Activated effector memory CD4-positive, alpha-beta T cell treated with anti-CD3 and anti-CD28 coated beads, Interleukin-2, amount 50 U/mL, for 16 hours (primary cell): ENCODE data around the gene LGR5.

Experiments used
- DNase-seq: peaks from one replicate; pipeline ENCODE4 v3.0.0-alpha.2; 2020

LGR5 gene

GRCh38 chr12:71607494-71608330 is 168.1 kb downstream of the LGR5 start:
- no peak for DNase-seq

- DNase-seq: no peak
These were observed 170.6 kb downstream of the LGR5 start for GRCh38 chr12:71610031-71610795.

- DNase-seq: no peak
These were observed 182.3 kb downstream of the LGR5 start for GRCh38 chr12:71621938-71622337.

GRCh38 chr12:71625476-71625875 is 185.9 kb downstream of the LGR5 start:
- no peak for DNase-seq

DNA sequence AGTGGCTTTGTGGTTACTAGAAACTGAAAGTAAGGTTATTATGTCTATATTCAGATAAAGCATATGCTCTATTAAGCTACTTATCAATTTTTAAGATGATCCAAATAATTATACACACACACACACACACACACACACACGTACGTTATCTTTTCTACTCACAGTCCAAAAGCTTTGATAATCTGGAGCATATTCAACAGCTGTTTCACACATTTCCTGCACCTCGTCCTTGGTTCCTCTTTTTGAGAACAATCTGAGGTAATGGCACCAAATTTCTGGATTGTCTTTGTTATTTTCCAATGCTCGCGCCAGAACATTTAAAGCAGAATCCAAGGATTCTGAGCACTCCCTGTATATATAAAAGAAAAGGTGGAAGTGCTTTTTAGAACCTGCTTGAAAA is 186.5 kb downstream of the LGR5 start:
- no peak for DNase-seq

DNA sequence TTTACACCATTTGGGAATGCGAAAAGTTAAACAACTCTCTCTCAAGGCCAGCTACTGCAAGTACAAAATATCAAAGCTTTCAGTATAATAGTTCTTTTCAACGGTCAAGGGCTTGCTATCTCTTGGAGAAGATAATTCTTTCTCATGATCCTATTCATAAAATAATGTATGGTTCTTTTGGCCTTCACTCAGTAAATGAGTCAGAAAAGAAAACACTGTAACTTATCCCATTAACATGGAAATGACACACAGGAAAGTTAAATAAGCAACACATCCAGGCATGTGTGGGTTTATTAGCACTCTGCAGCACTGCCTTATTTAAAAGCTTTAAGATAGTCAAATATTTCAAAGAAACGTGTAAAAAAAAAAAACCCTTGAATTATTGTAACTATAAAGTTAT is 187.2 kb downstream of the LGR5 start:
- no peak for DNase-seq

- no peak for DNase-seq
These were observed 187.9 kb downstream of the LGR5 start for GRCh38 chr12:71627438-71628002.
